ENCODE measurements around the gene TKFC. TPM values are rescaled to one million over a fixed set of nuclear protein-coding genes. Genes with fewer than 3 reads are reported as not detected.
A peak's percentile ranks its signal among the peaks of the same experiment; 100 is the strongest.

The TKFC gene
- total and polyA plus RNA-seq, 9 of the 15 experiments (the other 6 are each of a cell fraction or from before 2014, with no cell fraction given) = 2.0 to 61.7 (median 28.5) TPM

GRCh38 chr11:61343792-61344745 lies 11.0 kb downstream of the TKFC start (continued):
- no peak for TF ChIP-seq ATF4 (CRISPR knock-in tag; IDR thresholded peaks at IDR 0.05)
- no peak for TF ChIP-seq ETS1 (conservative IDR thresholded peaks at IDR 0.05; ENCODE audit: control insufficient read depth, low read depth, low read length)
- TF ChIP-seq GATA2 (CRISPR knock-in tag; IDR thresholded peaks at IDR 0.05) = 0 out of 2 replicates have a peak, but pooled peaks have one; percentile 10
- TF ChIP-seq CBFA2T2 (conservative IDR thresholded peaks at IDR 0.05) = peak; percentile 45; the same call in 1 of the 2 replicates
- TF ChIP-seq HDAC3 (IDR thresholded peaks at IDR 0.05; ENCODE audit: borderline replicate concordance, partially characterized antibody) = no peak
- no peak for TF ChIP-seq TAF9B (IDR thresholded peaks at IDR 0.05; ENCODE audit: partially characterized antibody)
- TF ChIP-seq GATAD2A (IDR thresholded peaks at IDR 0.05) = no peak
- no peak for TF ChIP-seq USF2 (CRISPR knock-in tag; IDR thresholded peaks at IDR 0.05)
- no peak for TF ChIP-seq HNRNPL (IDR thresholded peaks at IDR 0.05; ENCODE audit: low read depth, low read length)
- TF ChIP-seq MCM5 (IDR thresholded peaks at IDR 0.05; ENCODE audit: low read depth) = no peak
- 0 out of 2 replicates have a peak, but pooled peaks have one; percentile 33 for TF ChIP-seq RBFOX2 (IDR thresholded peaks at IDR 0.05; ENCODE audit: low read depth, low read length)
- TF ChIP-seq DEAF1 (CRISPR knock-in tag; IDR thresholded peaks at IDR 0.05) = no peak
- no peak for TF ChIP-seq ZNF436 (CRISPR knock-in tag; IDR thresholded peaks at IDR 0.05)
- TF ChIP-seq TAF15 (IDR thresholded peaks at IDR 0.05; ENCODE audit: low read depth, low read length) = no peak
- no peak for TF ChIP-seq CLOCK (CRISPR knock-in tag; IDR thresholded peaks at IDR 0.05; ENCODE audit: borderline replicate concordance)
- TF ChIP-seq CBX1 (IDR thresholded peaks at IDR 0.05; ENCODE audit: low read depth) = no peak
- peak in 1 of 2 experiments; percentile 33; a peak in 1 of 4 replicates for TF ChIP-seq HDAC1 (IDR thresholded peaks at IDR 0.05)
- TF ChIP-seq NCOA4 (IDR thresholded peaks at IDR 0.05; ENCODE audit: partially characterized antibody) = no peak

Data from K562 (cell line).